DMS79 treated with DMSO at 0.1 percent for 48 hours (cell line): ENCODE data around the gene JRKL.

Experiments
- DNase-seq: peaks from one replicate; lab custom pipeline; 2025; lab: John Stamatoyannopoulos, UW

Gene JRKL

GRCh38 chr11:96389720-96390487 is at the start of gene JRKL, which contains the start of gene CCDC82:
TSS of gene JRKL (plus strand) at chr11:96390013. CDS start at chr11:96390650, 637 bp downstream.
TSS of gene CCDC82 (minus strand) at chr11:96389912. CDS start at chr11:96384747, 5,165 bp downstream.
- DNase-seq: peak; percentile 96

GRCh38 chr11:96340555-96340885 is 49.3 kb upstream of the JRKL start:
- DNase-seq: no peak

GRCh38 chr11:96341211-96342013 is 48.4 kb upstream of the JRKL start:
- DNase-seq: peak; percentile 65

DNA sequence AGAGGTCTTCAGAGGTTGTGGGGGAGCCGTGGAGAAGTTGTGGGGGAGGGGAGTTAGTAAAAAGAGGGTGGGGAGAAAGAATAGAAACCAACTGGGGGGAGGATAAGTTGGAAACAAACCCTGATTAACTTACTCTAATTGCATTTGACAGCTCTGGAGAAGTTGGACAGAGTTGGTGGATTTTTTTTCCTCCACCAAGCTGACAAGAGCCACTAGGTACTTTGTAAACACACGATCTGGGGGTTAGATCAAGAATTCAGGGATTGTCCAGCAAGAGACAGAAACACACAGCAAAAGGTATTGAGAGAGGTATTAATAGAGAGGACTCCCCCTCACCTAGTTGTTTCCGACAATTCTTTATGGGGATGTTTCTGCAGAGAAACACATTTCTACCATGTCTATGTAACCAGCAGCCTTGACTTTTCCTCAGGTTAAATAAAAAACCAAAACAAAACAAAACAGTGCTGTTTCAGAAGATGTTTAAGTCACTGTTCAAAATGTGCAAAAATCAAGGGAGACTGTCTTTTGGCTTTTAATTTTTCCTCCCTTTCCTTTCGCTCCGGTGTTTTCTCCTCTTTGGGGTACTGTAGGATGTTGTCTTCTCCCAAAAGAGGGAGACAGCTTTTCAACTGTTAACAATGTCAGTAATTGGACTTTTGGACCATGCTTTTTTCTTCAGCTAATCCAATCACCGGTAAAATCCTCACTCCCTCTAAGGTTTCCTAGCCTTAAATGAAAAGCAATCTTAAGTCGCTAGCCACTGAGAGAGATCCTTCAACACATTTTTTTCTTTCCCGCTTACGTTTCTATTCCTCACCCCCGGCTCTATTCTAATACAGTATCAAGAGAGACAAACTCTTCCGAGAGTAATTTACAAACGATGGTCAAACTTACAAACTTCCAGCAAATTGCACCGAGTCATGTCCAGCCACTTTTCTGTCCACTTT is 47.5 kb upstream of the JRKL start:
- DNase-seq: peak; percentile 74

DNA sequence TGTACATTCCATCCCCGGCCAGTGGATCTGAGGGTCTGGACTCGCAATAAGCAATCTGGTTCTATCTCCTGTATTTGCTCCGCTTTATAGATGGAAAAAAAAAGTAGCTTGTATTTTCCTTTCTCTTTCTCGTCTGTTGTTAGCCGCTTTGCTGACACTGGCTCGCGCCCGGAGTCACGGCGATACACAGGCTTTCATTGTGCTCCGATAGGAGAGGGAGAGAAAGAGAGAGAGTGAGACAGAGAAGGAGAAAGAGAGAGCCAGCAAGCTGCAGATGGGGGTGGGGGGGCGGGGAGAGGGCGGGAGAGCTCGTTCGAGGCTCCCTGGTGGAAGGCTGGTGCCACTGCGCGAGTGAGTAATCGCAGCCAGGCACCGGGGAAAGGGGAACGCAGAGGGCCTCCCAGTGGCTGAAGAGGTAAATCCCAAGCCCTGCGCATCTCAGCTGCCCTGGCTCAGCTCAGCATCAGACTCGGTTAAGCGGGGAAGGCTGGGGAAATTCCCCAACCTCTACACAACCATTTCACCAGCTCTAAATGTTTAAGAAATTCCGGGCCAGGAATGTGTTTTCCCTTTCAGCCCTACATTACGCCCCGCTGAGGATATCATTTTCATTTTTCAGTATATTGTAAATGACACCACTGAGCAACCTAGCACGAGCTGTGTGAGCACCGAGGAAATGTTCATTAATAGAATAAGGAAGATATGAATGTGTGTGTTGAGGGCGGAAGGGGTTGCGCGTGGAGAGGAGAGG is 46.7 kb upstream of the JRKL start, which contains the start of gene MAML2:
Gene MAML2, minus strand, starts transcription at position 235 of the 751 bp plus-strand sequence. CDS start 1,300 bp downstream, outside the sequence.
- DNase-seq: peak; percentile 93

DNA sequence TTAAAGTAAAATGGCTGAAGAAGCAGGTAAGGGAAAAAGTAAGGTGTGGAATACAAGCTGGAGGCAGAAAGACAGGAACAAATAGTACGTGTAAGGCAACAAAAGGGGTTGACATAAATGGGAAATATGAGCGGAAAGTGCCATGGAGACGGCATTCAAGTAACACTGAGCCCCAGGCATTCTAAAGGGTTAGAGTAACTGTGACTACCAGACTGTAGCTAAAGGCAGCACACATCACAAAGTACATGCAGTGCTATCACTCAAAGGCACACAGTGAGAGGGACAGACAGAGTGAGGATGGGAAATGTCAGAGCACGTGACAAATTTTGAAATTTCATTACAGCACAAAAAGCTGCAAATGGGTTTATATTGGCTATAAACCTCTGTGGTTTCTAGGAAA is 33.0 kb upstream of the JRKL start:
- DNase-seq: no peak

DNA sequence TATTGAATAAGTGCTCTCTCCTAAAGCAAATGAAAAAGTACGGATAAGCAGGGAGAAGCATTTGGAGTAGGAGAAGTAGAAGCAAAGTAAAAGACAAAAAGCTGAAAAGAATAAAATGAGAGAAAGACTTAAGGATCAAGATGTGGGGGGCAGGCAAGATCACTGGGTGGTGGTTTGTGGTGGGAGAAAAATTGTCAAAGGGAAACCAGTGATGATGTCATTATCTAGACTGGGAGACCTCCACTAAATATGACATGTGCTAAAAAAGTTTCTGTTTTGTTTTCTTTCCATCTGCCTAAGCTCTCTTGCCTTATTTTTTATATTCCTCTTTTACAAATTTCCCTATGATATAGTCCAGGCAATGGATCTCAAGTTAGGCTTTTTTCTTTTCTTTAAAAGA is 32.0 kb upstream of the JRKL start:
- DNase-seq: no peak

GRCh38 chr11:96358321-96358720 is 31.5 kb upstream of the JRKL start:
- no peak for DNase-seq

DNA sequence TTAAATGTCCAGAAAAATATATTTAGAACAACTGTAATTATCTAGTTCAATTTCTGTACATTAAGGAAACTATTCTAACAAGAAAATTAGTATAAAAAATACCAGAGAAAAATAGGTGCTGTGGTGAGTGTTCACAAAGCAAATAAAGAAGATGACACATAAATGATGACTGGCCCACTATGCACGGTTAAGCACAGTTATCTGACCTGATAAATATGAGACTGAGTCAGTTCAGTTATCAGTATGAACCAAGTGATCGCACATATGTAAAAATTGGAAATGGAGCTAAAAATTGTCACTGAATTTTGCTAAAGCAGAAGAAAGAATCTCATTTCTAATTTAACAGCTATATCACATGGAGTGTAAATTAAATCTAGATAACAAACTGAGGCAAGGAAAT is 28.0 kb upstream of the JRKL start:
- no peak for DNase-seq

DNA sequence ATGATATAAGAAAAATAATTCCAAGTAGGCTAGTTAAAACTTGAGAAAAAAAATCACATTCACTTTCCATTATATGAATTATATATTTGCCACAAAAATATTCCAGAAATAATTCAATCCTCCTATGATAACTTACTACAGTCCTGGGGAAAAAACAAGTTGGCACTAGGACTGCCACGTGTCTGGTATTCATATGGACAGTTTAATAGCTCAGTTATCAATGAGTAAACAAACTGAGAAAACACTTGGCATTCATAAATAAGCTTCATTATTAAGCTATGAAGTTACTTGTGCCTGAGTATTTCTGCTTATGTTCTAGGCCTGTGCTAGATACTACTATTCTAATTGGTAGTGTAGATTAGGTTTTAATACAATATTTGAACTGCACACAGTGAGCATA is 24.3 kb upstream of the JRKL start:
- no peak for DNase-seq

GRCh38 chr11:96366024-96366423 is 23.8 kb upstream of the JRKL start:
- no peak for DNase-seq

GRCh38 chr11:96367342-96367741 is 22.5 kb upstream of the JRKL start:
- DNase-seq: no peak

DNA sequence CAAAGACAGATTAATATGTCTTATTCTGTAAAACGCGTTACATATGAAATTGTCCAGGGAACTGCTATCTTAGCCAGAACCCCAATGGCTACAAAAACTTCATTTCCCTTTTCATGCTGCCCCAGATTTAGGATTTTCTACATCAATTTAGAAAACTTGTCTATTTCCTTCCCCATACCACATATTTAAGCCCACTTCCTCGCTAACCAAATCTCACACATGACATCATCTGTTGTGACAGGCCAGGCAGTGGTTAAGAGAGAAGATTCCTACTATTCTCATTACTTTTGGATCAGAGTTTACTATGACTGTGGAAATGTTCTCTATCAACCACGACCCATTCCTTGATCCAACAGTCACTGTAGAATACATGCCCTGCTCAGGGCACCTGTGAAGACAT is 16.0 kb upstream of the JRKL start:
- DNase-seq: no peak

- DNase-seq: no peak
Measured at GRCh38 chr11:96376796-96377195, 13.0 kb upstream of the JRKL start.

- DNase-seq: no peak
Measured at GRCh38 chr11:96384156-96384555, 5.7 kb upstream of the JRKL start.

GRCh38 chr11:96385187-96385586 is 4.6 kb upstream of the JRKL start:
- no peak for DNase-seq

- DNase-seq: peak; percentile 88
Measured at GRCh38 chr11:96388891-96389719, 708 bp upstream of the JRKL start.

GRCh38 chr11:96390488-96390792 is 627 bp downstream of the JRKL start:
- DNase-seq: no peak

DNA sequence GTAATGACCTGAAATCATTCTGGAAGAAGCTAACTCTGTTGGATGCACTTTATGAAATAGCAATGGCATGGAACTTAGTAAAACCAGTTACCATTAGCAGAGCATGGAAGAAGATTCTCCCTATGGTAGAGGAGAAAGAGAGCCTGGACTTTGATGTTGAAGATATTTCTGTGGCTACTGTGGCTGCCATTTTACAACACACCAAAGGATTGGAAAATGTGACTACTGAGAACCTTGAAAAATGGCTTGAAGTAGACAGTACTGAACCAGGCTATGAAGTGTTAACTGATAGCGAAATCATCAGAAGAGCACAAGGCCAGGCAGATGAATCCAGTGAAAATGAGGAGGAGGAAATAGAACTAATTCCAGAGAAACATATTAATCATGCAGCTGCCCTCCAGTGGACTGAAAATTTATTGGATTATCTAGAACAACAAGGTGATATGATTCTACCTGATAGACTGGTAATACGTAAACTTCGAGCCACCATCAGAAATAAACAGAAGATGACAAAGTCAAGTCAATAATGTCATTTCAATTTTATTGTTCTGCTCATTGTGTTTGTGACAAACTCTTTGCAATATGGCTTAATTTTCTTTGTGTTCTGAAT is 2.0 kb downstream of the JRKL start:
- no peak for DNase-seq

- DNase-seq: peak; percentile 29
Measured at GRCh38 chr11:96393753-96394348, 4.0 kb downstream of the JRKL start.
